HCT116 (cell line): Measurements from ENCODE around the gene RNF214. TPM values are rescaled to one million over a fixed set of nuclear protein-coding genes. Genes with fewer than 3 reads are reported as not detected.

Experiments used
- ATAC-seq: fragments of 200-7000 bp; cut with Tn5 transposase; 2 replicates; pipeline ENCODE4 v1.9.1; 2020; ENCODE audit warnings: mild to moderate bottlenecking, moderate library complexity
- BruUV-seq: library from RNA; stranded (reverse); fragments of 400-500 nt; replicated peaks from 2 replicates; lab custom pipeline; 2021; lab: Mats Ljungman, UMichigan
- CTCF ChIA-PET: fragments of 300-600 bp; sonication (Branson Sonifier 250); formaldehyde crosslinking; loops from one replicate; lab custom pipeline; 2021; ENCODE audit warnings: antibody characterized with exemption; lab: Charles Lee
- POLR2A ChIA-PET: fragments of 300-600, 350-600 bp; sonication (Branson Sonifier 250); formaldehyde crosslinking; loops from one replicate; lab custom pipeline; 2021; ENCODE audit warnings: antibody characterized with exemption; lab: Charles Lee
- RAD21 ChIA-PET, 2 experiments: fragments of 300-600 bp; sonication (Branson Sonifier 250); formaldehyde crosslinking; loops; one replicate each; lab custom pipeline; 2023; ENCODE audit warnings: low total read pairs in 2 of 2; ENCODE audit not compliant: uncharacterized antibody in 2 of 2, unreplicated experiment in 2 of 2, low non-redundant PET in 1 of 2; lab: Charles Lee
- DNase-seq: peaks from one replicate; pipeline ENCODE4 v3.0.0-alpha.2; 2010; ENCODE audit warnings: low read depth, low spot score
- H2AFZ ChIP-seq: fragments of 200-600 bp; shearing (Covaris generic), sonication (generic); 2 replicates; pipeline ENCODE4 v1.6.1; 2017; ENCODE audit warnings: low read depth, mixed run types, mixed read lengths, antibody characterized with exemption, low read length; ENCODE audit not compliant: poor library complexity, severe bottlenecking
- H3K27ac ChIP-seq: 2 replicates; pipeline ENCODE4 v1.5.1; 2012; ENCODE audit warnings: low read depth, low read length
- H3K27me3 ChIP-seq: fragments of 200-600 bp; sonication (generic); 2 replicates; pipeline ENCODE4 v1.6.1; 2016; ENCODE audit warnings: mixed run types, low read length, mixed read lengths; ENCODE audit not compliant: insufficient read depth
- H3K36me3 ChIP-seq, 2 experiments: fragments of 200-500 bp in 1 of 2; fragments of 200-600 bp in 1 of 2; sonication (Bioruptor generic) in 1 of 2; sonication (generic) in 1 of 2; 2 replicates each; pipeline versions ENCODE4 v1.5.1 to v1.6.1; 2014 to 2016; ENCODE audit warnings: low read length in 2 of 2, inconsistent platforms in 1 of 2, mixed read lengths in 1 of 2, mixed run types in 1 of 2; ENCODE audit not compliant: insufficient read depth in 2 of 2, control insufficient read depth in 1 of 2
- H3K4me1 ChIP-seq, 2 experiments: fragments of 200-600 bp in 1 of 2; sonication (generic) in 1 of 2; 2 replicates each; pipeline versions ENCODE4 v1.5.1 to v1.6.1; 2012 to 2017; ENCODE audit warnings: low read length in 2 of 2, inconsistent platforms in 1 of 2, mild to moderate bottlenecking in 1 of 2, mixed read lengths in 1 of 2, mixed run types in 1 of 2, moderate library complexity in 1 of 2; ENCODE audit not compliant: insufficient read depth in 2 of 2, control insufficient read depth in 1 of 2
- H3K4me2 ChIP-seq: fragments of 200-600 bp; sonication (generic); 2 replicates; pipeline ENCODE4 v1.6.1; 2017; ENCODE audit warnings: mixed run types, low read length, mixed read lengths
- H3K4me3 ChIP-seq, 2 experiments: fragments of 200-600 bp in 1 of 2; sonication (generic) in 1 of 2; replicated peaks in 1 of 2; 2 replicates each; pipeline ENCODE4 v1.5.1; 2011 to 2016; ENCODE audit warnings: low read length in 2 of 2, control low read depth in 1 of 2, low read depth in 1 of 2, mild to moderate bottlenecking in 1 of 2, mixed read lengths in 1 of 2, mixed run types in 1 of 2
- H3K79me2 ChIP-seq: fragments of 200-600 bp; sonication (generic); 2 replicates; pipeline ENCODE4 v1.6.1; 2017; ENCODE audit warnings: mild to moderate bottlenecking, mixed run types, low read length, moderate library complexity, mixed read lengths; ENCODE audit not compliant: insufficient read depth
- H3K9ac ChIP-seq: fragments of 200-600 bp; sonication (generic); 2 replicates; pipeline ENCODE4 v1.6.1; 2016; ENCODE audit warnings: low read length, mixed read lengths
- H3K9me2 ChIP-seq: fragments of 200-600 bp; sonication (generic), shearing (Covaris generic); 2 replicates; pipeline ENCODE4 v1.6.1; 2017; ENCODE audit warnings: mixed run types, mild to moderate bottlenecking, moderate library complexity; ENCODE audit not compliant: insufficient read depth
- H3K9me3 ChIP-seq, 2 experiments: fragments of 200-500 bp in 1 of 2; fragments of 200-600 bp in 1 of 2; sonication (Bioruptor generic) in 1 of 2; sonication (generic) in 1 of 2; 2 replicates each; pipeline ENCODE4 v1.6.1; 2014 to 2017; ENCODE audit warnings: low read length in 2 of 2, mixed read lengths in 2 of 2, inconsistent platforms in 1 of 2, low read depth in 1 of 2, mild to moderate bottlenecking in 1 of 2, mixed run types in 1 of 2, moderate library complexity in 1 of 2; ENCODE audit not compliant: control insufficient read depth in 1 of 2, insufficient read depth in 1 of 2
- H4K20me1 ChIP-seq: fragments of 200-600 bp; sonication (generic), shearing (Covaris generic); 2 replicates; pipeline ENCODE4 v1.6.1; 2017; ENCODE audit warnings: mixed run types, mild to moderate bottlenecking, moderate library complexity; ENCODE audit not compliant: insufficient read depth
- CEBPB ChIP-seq: IDR thresholded peaks from 2 replicates; pipeline ENCODE4 v1.6.1; 2012; ENCODE audit warnings: low read depth
- EGR1 ChIP-seq: IDR thresholded peaks from 2 replicates; pipeline ENCODE4 v1.6.1; 2012; ENCODE audit warnings: low read depth
- ELF1 ChIP-seq: IDR thresholded peaks from 2 replicates; pipeline ENCODE4 v1.6.1; 2012; ENCODE audit warnings: low read depth, borderline replicate concordance
- JUND ChIP-seq: IDR thresholded peaks from 2 replicates; pipeline ENCODE4 v1.6.1; 2012
- MAX ChIP-seq: IDR thresholded peaks from 2 replicates; pipeline ENCODE4 v1.6.1; 2012
- POLR2AphosphoS5 ChIP-seq: IDR thresholded peaks from 2 replicates; pipeline ENCODE4 v1.6.1; 2011; ENCODE audit warnings: mild to moderate bottlenecking, low read depth, low read length, moderate library complexity
- RAD21 ChIP-seq: IDR thresholded peaks from 2 replicates; pipeline ENCODE4 v1.6.1; 2012; ENCODE audit warnings: low read depth, mild to moderate bottlenecking
- REST ChIP-seq: IDR thresholded peaks from 2 replicates; pipeline ENCODE4 v1.6.1; 2012; ENCODE audit warnings: low read depth
- SP1 ChIP-seq: IDR thresholded peaks from 2 replicates; pipeline ENCODE4 v1.6.1; 2012; ENCODE audit warnings: low read depth
- TCF7L2 ChIP-seq: IDR thresholded peaks from 2 replicates; pipeline ENCODE4 v1.7.0; 2011; ENCODE audit warnings: borderline replicate concordance, inconsistent platforms; ENCODE audit not compliant: insufficient read depth, insufficient read length; ENCODE audit errors: extremely low read depth
- YY1 ChIP-seq: IDR thresholded peaks from 2 replicates; pipeline ENCODE4 v1.6.1; 2011; ENCODE audit warnings: low read length, low read depth, moderate library complexity, mild to moderate bottlenecking; ENCODE audit not compliant: insufficient replicate concordance; ENCODE audit errors: extremely low read depth
- ZNF274 ChIP-seq: fragments of 200-500 bp; sonication (Bioruptor generic); IDR thresholded peaks from 2 replicates; pipeline ENCODE4 v1.6.1; 2014; ENCODE audit warnings: mild to moderate bottlenecking, low read depth, low read length, inconsistent platforms
- intact Hi-C: fragments of 100-400 bp; cut with micrococcal nuclease; formaldehyde crosslinking; loops from 2 replicates; pipeline ENCODE4 v1.10.0; 2022
- total RNA-seq: library from RNA; stranded (reverse); gene quantifications from one replicate; pipeline ENCODE4 v1.2.1, GENCODE V29; 2021; ENCODE audit not compliant: unreplicated experiment

RNF214 gene
- total RNA-seq, 1 experiment from 2014 or later = 29.3 TPM

- TF ChIP-seq REST (no peak), JUND (no peak), POLR2AphosphoS5 (no peak), CEBPB (no peak)
These were observed 45.1 kb upstream of the RNF214 start (continued) for GRCh38 chr11:117187428-117187798.

- H3K4me2 ChIP-seq = no peak overlapping the region
- no peaks in the 10 kb centered on the region for H4K20me1 ChIP-seq
- H3K27me3 ChIP-seq = no peaks in the 10 kb centered on the region
- H3K4me3 ChIP-seq = no peak overlapping the region
- no peaks in the 10 kb centered on the region for H3K79me2 ChIP-seq
- ChIA-PET CTCF (no interaction called here), RAD21 (no interaction called here), POLR2A (no interaction called here)
- no TSS peak for BruUV-seq
- no peaks in the 10 kb centered on the region for H3K9me2 ChIP-seq
- no peak overlapping the region for H3K27ac ChIP-seq
- ATAC-seq (no peak), DNase-seq (no peak)
- no peak overlapping the region for H3K9ac ChIP-seq
- no peak overlapping the region for H2AFZ ChIP-seq
- intact Hi-C loops = no loop called here
- H3K9me3 ChIP-seq = no peaks in the 10 kb centered on the region
- no peaks in the 10 kb centered on the region for H3K4me1 ChIP-seq
- H3K36me3 ChIP-seq = peaks cover 3 to 7% of the 10 kb centered on the region in 2 experiments; a peak in 1 of 4 replicates
- TF ChIP-seq ELF1 = no peak
- TF ChIP-seq POLR2AphosphoS5 = no peak
- no peak for TF ChIP-seq MAX
- no peak for TF ChIP-seq REST
- no peak for TF ChIP-seq SP1
- TF ChIP-seq JUND = no peak
- no peak for TF ChIP-seq TCF7L2
- TF ChIP-seq RAD21 = no peak
- TF ChIP-seq EGR1 = no peak
- no peak for TF ChIP-seq YY1
- TF ChIP-seq ZNF274 = no peak
- TF ChIP-seq, all 23 proteins: peak for 0
These were observed 44.5 kb upstream of the RNF214 start for GRCh38 chr11:117187799-117188481.
